Tibial nerve (tissue), 4 donors: Measurements from ENCODE around the gene GRID1. TPM values are rescaled to one million over a fixed set of nuclear protein-coding genes. Genes with fewer than 3 reads are reported as not detected.

ENCODE experiments used
- DNase-seq, 2 donors: peaks; one replicate each; pipeline ENCODE4 v3.0.0-alpha.2; 2019; ENCODE audit warnings: low spot score in 2 of 2
- H3K27ac ChIP-seq, 4 donors: fragments of 200-600 bp; sonication (generic) in 3 of 4; one replicate each; pipeline ENCODE4 v1.5.1; 2017 to 2019; ENCODE audit warnings: mild to moderate bottlenecking in 1 of 4
- H3K27me3 ChIP-seq, 2 donors: fragments of 200-600 bp; sonication (generic) in 1 of 2; one replicate each; pipeline versions ENCODE4 v1.5.1 to v1.6.0; 2017 to 2019
- H3K36me3 ChIP-seq, 3 donors: fragments of 200-600 bp; sonication (generic); one replicate each; pipeline ENCODE4 v1.5.1; 2018 to 2019
- H3K4me1 ChIP-seq, 4 donors: fragments of 200-600 bp; sonication (generic) in 3 of 4; one replicate each; pipeline ENCODE4 v1.5.1; 2017 to 2019
- H3K4me3 ChIP-seq, 4 donors: fragments of 200-600 bp; sonication (generic) in 3 of 4; one replicate each; pipeline ENCODE4 v1.5.1; 2017 to 2019; ENCODE audit warnings: mild to moderate bottlenecking in 1 of 4, moderate library complexity in 1 of 4
- H3K9me3 ChIP-seq, 4 donors: fragments of 200-600 bp; sonication (generic) in 3 of 4; one replicate each; pipeline ENCODE4 v1.5.1; 2017 to 2019
- EP300 ChIP-seq, 2 donors: sonication (generic); formaldehyde crosslinking; IDR thresholded peaks; one replicate each; pipeline ENCODE4 v1.6.1; 2017; ENCODE audit warnings: antibody characterized with exemption in 2 of 2, mild to moderate bottlenecking in 1 of 2
- POLR2A ChIP-seq, 2 donors: fragments of 450-650 bp; IDR thresholded peaks; one replicate each; pipeline ENCODE4 v1.6.1; 2017; ENCODE audit warnings: antibody characterized with exemption in 2 of 2, mild to moderate bottlenecking in 2 of 2, moderate library complexity in 2 of 2
- WGBS, 2 donors: methylation state at CpG; one replicate each; pipeline ENCODE4 v1.1.5; 2018; 5-methylcytosine and 5-hydroxymethylcytosine counted together
- total RNA-seq, 4 donors: library from RNA; depleted of rRNA; stranded (reverse); fragments of >200 nt; gene quantifications; one replicate each; pipeline ENCODE4 v1.1.0, GENCODE V29; 2016
- TF ChIP-seq, protein P1 (sequence below), 5 experiments: fragments of 200-600 bp in 3 of 5; fragments of 450-650 bp in 2 of 5; sonication (generic) in 3 of 5; IDR thresholded peaks; one replicate each; pipeline ENCODE4 v1.5.1; 2016 to 2019; ENCODE audit warnings: antibody characterized with exemption in 5 of 5, mild to moderate bottlenecking in 3 of 5, moderate library complexity in 2 of 5

GRID1 gene
- total RNA-seq, 4 donors from 2014 or later: 7.7 to 16.3 (median 10.5) TPM

DNA sequence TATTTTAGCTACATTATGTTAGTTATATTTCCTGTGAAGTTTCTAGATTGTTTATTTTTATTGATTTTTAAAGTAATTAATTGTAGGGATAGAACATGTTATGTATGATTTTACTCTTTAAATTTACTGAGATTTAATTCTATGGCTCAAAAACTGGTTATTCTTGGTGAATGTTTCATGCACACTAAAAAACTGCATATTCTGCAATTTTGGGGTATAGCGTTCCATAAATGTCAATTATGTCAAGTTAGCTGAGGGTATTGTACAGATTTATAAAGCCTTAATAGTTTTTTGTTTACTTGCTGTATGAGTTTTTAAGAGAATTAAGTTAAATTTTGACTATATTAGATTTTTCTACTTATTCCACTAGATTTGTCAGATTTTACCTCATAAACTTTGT, 669.7 kb downstream of the GRID1 start:
- no peak for DNase-seq
- TF ChIP-seq EP300 (IDR thresholded peaks at IDR 0.05): no peak
- TF ChIP-seq, protein P1, sequence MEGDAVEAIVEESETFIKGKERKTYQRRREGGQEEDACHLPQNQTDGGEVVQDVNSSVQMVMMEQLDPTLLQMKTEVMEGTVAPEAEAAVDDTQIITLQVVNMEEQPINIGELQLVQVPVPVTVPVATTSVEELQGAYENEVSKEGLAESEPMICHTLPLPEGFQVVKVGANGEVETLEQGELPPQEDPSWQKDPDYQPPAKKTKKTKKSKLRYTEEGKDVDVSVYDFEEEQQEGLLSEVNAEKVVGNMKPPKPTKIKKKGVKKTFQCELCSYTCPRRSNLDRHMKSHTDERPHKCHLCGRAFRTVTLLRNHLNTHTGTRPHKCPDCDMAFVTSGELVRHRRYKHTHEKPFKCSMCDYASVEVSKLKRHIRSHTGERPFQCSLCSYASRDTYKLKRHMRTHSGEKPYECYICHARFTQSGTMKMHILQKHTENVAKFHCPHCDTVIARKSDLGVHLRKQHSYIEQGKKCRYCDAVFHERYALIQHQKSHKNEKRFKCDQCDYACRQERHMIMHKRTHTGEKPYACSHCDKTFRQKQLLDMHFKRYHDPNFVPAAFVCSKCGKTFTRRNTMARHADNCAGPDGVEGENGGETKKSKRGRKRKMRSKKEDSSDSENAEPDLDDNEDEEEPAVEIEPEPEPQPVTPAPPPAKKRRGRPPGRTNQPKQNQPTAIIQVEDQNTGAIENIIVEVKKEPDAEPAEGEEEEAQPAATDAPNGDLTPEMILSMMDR (IDR thresholded peaks at IDR 0.05): no peak
- no peak for TF ChIP-seq POLR2A (IDR thresholded peaks at IDR 0.05)
- Histone ChIP-seq H3K27ac (no peak overlapping the region), H3K4me3 (no peak overlapping the region), H3K27me3 (no peaks in the 10 kb centered on the region), H3K9me3 (no peaks in the 10 kb centered on the region), H3K36me3 (no peaks in the 10 kb centered on the region), H3K4me1 (no peaks in the 10 kb centered on the region)
- 81 to 91% methylated on average over 1 of the region's 1 CpG for WGBS, 2 donors

DNA sequence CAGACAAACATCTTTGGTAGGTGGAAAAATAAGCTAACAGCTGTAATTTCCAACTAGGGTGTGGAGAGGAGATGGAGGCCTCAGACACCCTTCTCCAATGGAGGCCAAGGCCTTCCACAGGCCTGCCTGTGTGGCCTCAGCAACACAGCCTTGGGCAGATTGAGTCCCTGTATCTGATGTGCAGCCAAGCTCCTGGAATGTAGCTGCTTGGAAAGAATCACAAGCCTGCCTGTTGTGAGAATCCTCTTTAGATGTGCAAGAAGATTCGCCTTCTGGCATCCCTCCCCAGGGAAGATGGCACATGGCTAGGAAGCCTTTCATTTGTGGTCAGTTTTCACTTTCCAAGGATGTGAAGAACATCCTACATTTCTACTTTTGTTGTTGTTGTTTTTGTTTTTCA, 684.0 kb downstream of the GRID1 start:
- TF ChIP-seq, protein P1 (IDR thresholded peaks at IDR 0.05): no peak
- TF ChIP-seq EP300 (IDR thresholded peaks at IDR 0.05): no peak
- TF ChIP-seq POLR2A (IDR thresholded peaks at IDR 0.05): no peak
- no peak overlapping the region for H3K4me3 ChIP-seq
- WGBS, 2 donors: 65 to 67% methylated on average over 1 of the region's 1 CpG
- H3K36me3 ChIP-seq: no peaks in the 10 kb centered on the region
- H3K9me3 ChIP-seq: no peaks in the 10 kb centered on the region
- DNase-seq: no peak
- H3K27ac ChIP-seq: no peak overlapping the region
- no peaks in the 10 kb centered on the region for H3K27me3 ChIP-seq
- no peaks in the 10 kb centered on the region for H3K4me1 ChIP-seq

DNA sequence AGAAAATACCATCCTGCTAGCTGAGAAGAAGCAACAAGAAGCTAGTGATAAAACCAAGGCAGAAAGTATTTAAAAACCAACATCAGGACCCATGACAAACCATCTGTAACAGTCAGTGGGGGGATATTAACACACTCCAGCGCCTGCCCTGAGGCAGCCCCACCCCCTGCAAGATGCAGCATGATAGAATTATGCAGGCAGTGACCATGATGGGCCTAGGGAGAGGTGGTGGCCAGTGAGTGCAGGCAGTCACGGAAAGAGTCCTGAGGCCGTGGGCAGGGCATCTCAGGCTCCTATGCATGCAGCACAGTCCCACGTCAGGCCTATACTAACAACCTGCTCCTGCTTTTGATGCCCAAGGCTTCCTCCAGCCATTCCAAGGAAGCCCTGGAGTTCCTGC, 686.9 kb downstream of the GRID1 start:
- 71 to 86% methylated on average over 4 of the region's 4 CpGs for WGBS, 2 donors
- no peak overlapping the region for H3K27ac ChIP-seq
- H3K9me3 ChIP-seq: no peaks in the 10 kb centered on the region
- no peak for DNase-seq
- TF ChIP-seq POLR2A (IDR thresholded peaks at IDR 0.05) (no peak), EP300 (IDR thresholded peaks at IDR 0.05) (no peak)
- TF ChIP-seq, protein P1 (IDR thresholded peaks at IDR 0.05): no peak
- H3K4me3 ChIP-seq: no peak overlapping the region
- H3K4me1 ChIP-seq: no peaks in the 10 kb centered on the region
- no peaks in the 10 kb centered on the region for H3K36me3 ChIP-seq
- no peaks in the 10 kb centered on the region for H3K27me3 ChIP-seq

DNA sequence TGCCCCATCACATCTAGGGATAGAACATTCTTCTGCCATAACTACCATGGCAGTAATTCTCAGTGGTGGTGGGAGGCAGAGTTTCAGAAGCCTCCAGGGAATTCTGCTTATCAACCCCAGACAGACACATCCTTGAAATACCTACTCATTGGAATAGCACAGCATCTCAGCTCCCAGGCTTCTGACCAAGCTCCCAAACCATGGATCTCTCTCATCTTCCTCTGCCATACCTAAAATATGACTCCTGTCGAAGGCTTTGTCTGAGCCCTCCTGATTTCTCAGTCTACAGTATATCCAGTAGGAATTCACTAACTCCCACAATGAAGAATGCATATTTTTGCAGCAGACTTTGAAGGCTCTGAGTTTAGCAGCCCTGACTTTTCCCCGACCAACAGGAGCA, 687.5 kb downstream of the GRID1 start:
- WGBS, 2 donors: 81 to 89% methylated on average over 2 of the region's 2 CpGs
- Histone ChIP-seq H3K27ac (no peak overlapping the region), H3K9me3 (no peaks in the 10 kb centered on the region), H3K4me3 (no peak overlapping the region), H3K36me3 (no peaks in the 10 kb centered on the region), H3K4me1 (no peaks in the 10 kb centered on the region), H3K27me3 (no peaks in the 10 kb centered on the region)
- TF ChIP-seq POLR2A (IDR thresholded peaks at IDR 0.05) (no peak), EP300 (IDR thresholded peaks at IDR 0.05) (no peak)
- TF ChIP-seq, protein P1 (IDR thresholded peaks at IDR 0.05): no peak
- no peak for DNase-seq

DNA sequence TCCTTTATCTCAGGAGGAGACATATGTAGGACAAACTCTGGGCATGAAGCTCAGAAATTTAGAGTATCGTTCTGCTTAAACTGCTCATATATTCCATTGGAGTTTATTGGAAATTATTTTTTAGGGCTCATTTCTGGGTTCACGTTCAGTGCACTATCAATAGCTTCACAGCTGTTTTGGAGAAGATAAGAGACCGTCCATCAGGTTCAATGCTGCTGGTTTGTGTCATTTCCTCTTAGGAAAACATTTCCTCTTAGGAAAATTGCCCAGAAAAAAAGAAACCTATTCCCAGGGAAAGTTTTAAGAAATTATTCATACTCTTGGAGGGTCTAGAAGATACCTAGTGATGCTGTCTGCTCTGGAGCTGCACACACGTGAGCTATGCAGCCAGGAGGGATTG, 691.7 kb downstream of the GRID1 start:
- Histone ChIP-seq H3K9me3 (peaks cover 0 to 13% (median 0%) of the 10 kb centered on the region in 4 donors), H3K27me3 (no peaks in the 10 kb centered on the region), H3K27ac (no peak overlapping the region), H3K4me1 (no peaks in the 10 kb centered on the region), H3K36me3 (no peaks in the 10 kb centered on the region), H3K4me3 (no peak overlapping the region)
- TF ChIP-seq EP300 (IDR thresholded peaks at IDR 0.05) (no peak), POLR2A (IDR thresholded peaks at IDR 0.05) (no peak)
- TF ChIP-seq, protein P1 (IDR thresholded peaks at IDR 0.05): no peak
- DNase-seq: no peak
- 69 to 82% methylated on average over 4 of the region's 4 CpGs for WGBS, 2 donors
